Coronary artery (tissue), 2 donors: ENCODE measurements around the gene NHLRC1.
A peak's percentile ranks its signal among the peaks of the same experiment; 100 is the strongest.

Experiments used
- DNase-seq: peaks from one replicate; pipeline ENCODE4 v3.0.0-alpha.2; 2017; ENCODE audit warnings: low spot score
- H3K27ac ChIP-seq, 2 donors: fragments of 200-600 bp; sonication (generic); one replicate each; pipeline ENCODE4 v1.5.1; 2016 to 2019
- H3K4me3 ChIP-seq: fragments of 200-600 bp; sonication (generic); 2 replicates; pipeline ENCODE4 v1.5.1; 2016; ENCODE audit warnings: mild to moderate bottlenecking, moderate library complexity
- CTCF ChIP-seq: fragments of 200-600 bp; sonication (generic); IDR thresholded peaks from one replicate; pipeline ENCODE4 v1.5.1; 2019; ENCODE audit warnings: antibody characterized with exemption

The NHLRC1 gene

GRCh38 chr6:18122128-18123093 lies at the start of gene NHLRC1:
TSS of gene NHLRC1 (minus strand) at chr6:18122677. CDS start at chr6:18122606, 71 bp downstream.
- Histone ChIP-seq H3K4me3 (peak within 1 kb of the TSS; percentile 80), H3K27ac (peak within 1 kb of the TSS; percentile 55 to 74)
- DNase-seq, result peak; percentile 94
- TF ChIP-seq CTCF, result peak; percentile 95

- Histone ChIP-seq H3K27ac (peak overlapping the region in 1 of 2 donors; percentile 19), H3K4me3 (no peak overlapping the region)
- no peak for TF ChIP-seq CTCF
- no peak for DNase-seq
These were observed 49.4 kb upstream of the NHLRC1 start for GRCh38 chr6:18171871-18172270.

- H3K27ac ChIP-seq, result no peak overlapping the region
- no peak for DNase-seq
- TF ChIP-seq CTCF, result no peak
- H3K4me3 ChIP-seq, result no peak overlapping the region
These were observed 45.8 kb upstream of the NHLRC1 start for GRCh38 chr6:18168264-18168663.

- Histone ChIP-seq H3K27ac (no peak overlapping the region), H3K4me3 (no peak overlapping the region)
- no peak for TF ChIP-seq CTCF
- DNase-seq, result no peak
These were observed 44.0 kb upstream of the NHLRC1 start for GRCh38 chr6:18166312-18167036.

GRCh38 chr6:18165751-18166150 lies 43.3 kb upstream of the NHLRC1 start:
- Histone ChIP-seq H3K27ac (no peak overlapping the region), H3K4me3 (no peak overlapping the region)
- no peak for TF ChIP-seq CTCF
- DNase-seq, result no peak

- Histone ChIP-seq H3K27ac (no peak overlapping the region), H3K4me3 (no peak overlapping the region)
- TF ChIP-seq CTCF, result no peak
- DNase-seq, result no peak
These were observed 39.9 kb upstream of the NHLRC1 start for GRCh38 chr6:18162401-18162800.
